K562 (cell line): ENCODE data around the gene ATF4. TPM values are rescaled to one million over a fixed set of nuclear protein-coding genes. Genes with fewer than 3 reads are reported as not detected.

Experiments
- ATF1 ChIP-seq, 2 experiments: fragments of 450-650 bp in 1 of 2; IDR thresholded peaks; 2 replicates each; pipeline ENCODE4 v1.6.1; 2016; ENCODE audit warnings: missing compliant biosample characterization in 1 of 2, missing genetic modification characterization in 1 of 2
- BDP1 ChIP-seq: IDR thresholded peaks from 3 replicates; pipeline ENCODE4 v1.6.1; 2011; ENCODE audit not compliant: insufficient read length, insufficient read depth
- CC2D1A ChIP-seq: fragments of 450-650 bp; IDR thresholded peaks from 2 replicates; pipeline ENCODE4 v1.6.1; 2017; ENCODE audit warnings: mild to moderate bottlenecking
- KDM4B ChIP-seq, 2 experiments: fragments of 450-650 bp in 1 of 2; sonication (generic) in 1 of 2; IDR thresholded peaks; 2 replicates each; pipeline ENCODE4 v1.6.1; 2016 to 2017; ENCODE audit warnings: borderline replicate concordance in 2 of 2, antibody characterized with exemption in 1 of 2, low read depth in 1 of 2, mild to moderate bottlenecking in 1 of 2
- NR2C2 ChIP-seq, 2 experiments: fragments of 200-800 bp in 1 of 2; sonication (Bioruptor generic) in 1 of 2; sonication (generic) in 1 of 2; formaldehyde crosslinking in 1 of 2; IDR thresholded peaks; 2 replicates each; pipeline versions ENCODE4 v1.6.1 to v1.8.0; 2016 to 2022; ENCODE audit warnings: mild to moderate bottlenecking in 1 of 2, missing compliant biosample characterization in 1 of 2, missing genetic modification characterization in 1 of 2, missing genetic modification reagents in 1 of 2
- SREBF1 ChIP-seq: fragments of 150-350 bp; IDR thresholded peaks from 2 replicates; pipeline ENCODE4 v1.6.1; 2014; ENCODE audit warnings: antibody characterized with exemption, low read depth, low read length, borderline replicate concordance
- STAT5B ChIP-seq: fragments of 250-450 bp; sonication (Bioruptor Pico); IDR thresholded peaks from 2 replicates; pipeline ENCODE4 v1.8.0; 2021; ENCODE audit warnings: mild to moderate bottlenecking, inconsistent platforms
- ZFP30 ChIP-seq: fragments of 250-450 bp; sonication (Bioruptor Pico); IDR thresholded peaks from 2 replicates; pipeline ENCODE4 v1.8.0; 2022; ENCODE audit warnings: moderate library complexity, mild to moderate bottlenecking, inconsistent platforms, borderline replicate concordance
- ZNF253 ChIP-seq: fragments of 250-450 bp; sonication (Bioruptor Pico); conservative IDR thresholded peaks from 2 replicates; pipeline ENCODE4 v1.6.1; 2021; ENCODE audit warnings: mild to moderate bottlenecking
- ZNF316 ChIP-seq: fragments of 450-650 bp; IDR thresholded peaks from 2 replicates; pipeline ENCODE4 v1.6.1; 2016
- ZNF561 ChIP-seq: fragments of 450-650 bp; formaldehyde crosslinking; conservative IDR thresholded peaks from 2 replicates; pipeline ENCODE4 v1.4.0; 2020; ENCODE audit warnings: mild to moderate bottlenecking, moderate library complexity
- polyA plus RNA-seq, 8 experiments: library from polyadenylated mRNA; depleted of rRNA in 4 of 8; stranded (reverse) in 5 of 8; unstranded in 3 of 8; fragments of >200 nt; fragmentation: Nextera tagmentation in 2 of 8; fragmentation: Illumina TruSeq in 1 of 8; extraction: Ambion mirVana in 2 of 8; extraction: Trizol in 1 of 8; gene quantifications; 2 replicates each; pipeline versions ENCODE4 v1.2.1 to v1.2.3, GENCODE V29; 2011 to 2014; ENCODE audit warnings: inconsistent platforms in 1 of 8, missing spikeins in 1 of 8
- total RNA-seq, 7 experiments: library from RNA; depleted of rRNA in 6 of 7; stranded (reverse); fragments of >200 nt in 6 of 7; fragmentation: Illumina TruSeq in 2 of 7; extraction: Trizol in 2 of 7; gene quantifications; 2 replicates each; pipeline versions ENCODE4 v1.2.1 to v1.2.3, GENCODE V29; 2011 to 2021; ENCODE audit warnings: low replicate concordance in 1 of 7
- TF ChIP-seq, protein P1 (sequence below): fragments of 450-650 bp; IDR thresholded peaks from 2 replicates; pipeline ENCODE4 v1.6.1; 2017; ENCODE audit warnings: mild to moderate bottlenecking, moderate library complexity
- TF ChIP-seq, protein P2 (sequence below): fragments of 450-650 bp; IDR thresholded peaks from 2 replicates; pipeline ENCODE4 v1.6.1; 2018; ENCODE audit not compliant: partially characterized antibody

ATF4 gene
- total and polyA plus RNA-seq, 9 of the 15 experiments (the other 6 are each of a cell fraction or from before 2014, with no cell fraction given): 93.1 to 723 (median 355) TPM

DNA sequence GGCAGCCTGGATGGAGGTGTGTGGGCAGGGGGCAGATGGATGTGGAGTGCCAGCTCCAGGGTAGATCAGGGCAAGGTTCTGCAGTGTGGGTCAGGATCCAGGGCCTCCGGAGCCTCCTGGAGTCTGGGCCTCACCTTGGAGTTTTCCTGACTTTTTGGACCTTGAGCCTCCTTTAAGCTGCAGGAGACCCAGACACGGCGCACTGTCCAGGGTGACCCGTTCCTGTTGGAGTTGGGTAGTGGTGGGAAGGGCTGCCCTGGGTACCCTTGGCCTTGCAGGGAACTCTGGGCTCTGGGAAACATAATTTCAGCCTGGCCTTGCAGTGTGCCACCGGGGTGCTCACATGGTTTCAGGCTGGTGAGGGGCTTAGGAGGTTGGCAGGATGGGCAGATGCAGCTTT is 46.5 kb upstream of the ATF4 start (continued):
- no peak for TF ChIP-seq ZNF561 (CRISPR knock-in tag)
- no peak for TF ChIP-seq KDM4B (IDR thresholded peaks at IDR 0.05; ENCODE audit: borderline replicate concordance in 2 of 2, low read depth in 1 of 2)
- TF ChIP-seq ATF1 (CRISPR knock-in tag; IDR thresholded peaks at IDR 0.05): no peak
- TF ChIP-seq ATF1 (tag; IDR thresholded peaks at IDR 0.05): no peak
- TF ChIP-seq BDP1: no peak
- no peak for TF ChIP-seq SREBF1
- no peak for TF ChIP-seq NR2C2 (CRISPR knock-in tag; IDR thresholded peaks at IDR 0.05)
- no peak for TF ChIP-seq NR2C2 (tag; IDR thresholded peaks at IDR 0.05)
- no peak for TF ChIP-seq ZNF253 (CRISPR knock-in tag)
- no peak for TF ChIP-seq STAT5B (CRISPR knock-in tag)
- TF ChIP-seq ZFP30: no peak
- TF ChIP-seq, protein P1, sequence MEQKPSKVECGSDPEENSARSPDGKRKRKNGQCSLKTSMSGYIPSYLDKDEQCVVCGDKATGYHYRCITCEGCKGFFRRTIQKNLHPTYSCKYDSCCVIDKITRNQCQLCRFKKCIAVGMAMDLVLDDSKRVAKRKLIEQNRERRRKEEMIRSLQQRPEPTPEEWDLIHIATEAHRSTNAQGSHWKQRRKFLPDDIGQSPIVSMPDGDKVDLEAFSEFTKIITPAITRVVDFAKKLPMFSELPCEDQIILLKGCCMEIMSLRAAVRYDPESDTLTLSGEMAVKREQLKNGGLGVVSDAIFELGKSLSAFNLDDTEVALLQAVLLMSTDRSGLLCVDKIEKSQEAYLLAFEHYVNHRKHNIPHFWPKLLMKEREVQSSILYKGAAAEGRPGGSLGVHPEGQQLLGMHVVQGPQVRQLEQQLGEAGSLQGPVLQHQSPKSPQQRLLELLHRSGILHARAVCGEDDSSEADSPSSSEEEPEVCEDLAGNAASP: no peak
- TF ChIP-seq, protein P2, sequence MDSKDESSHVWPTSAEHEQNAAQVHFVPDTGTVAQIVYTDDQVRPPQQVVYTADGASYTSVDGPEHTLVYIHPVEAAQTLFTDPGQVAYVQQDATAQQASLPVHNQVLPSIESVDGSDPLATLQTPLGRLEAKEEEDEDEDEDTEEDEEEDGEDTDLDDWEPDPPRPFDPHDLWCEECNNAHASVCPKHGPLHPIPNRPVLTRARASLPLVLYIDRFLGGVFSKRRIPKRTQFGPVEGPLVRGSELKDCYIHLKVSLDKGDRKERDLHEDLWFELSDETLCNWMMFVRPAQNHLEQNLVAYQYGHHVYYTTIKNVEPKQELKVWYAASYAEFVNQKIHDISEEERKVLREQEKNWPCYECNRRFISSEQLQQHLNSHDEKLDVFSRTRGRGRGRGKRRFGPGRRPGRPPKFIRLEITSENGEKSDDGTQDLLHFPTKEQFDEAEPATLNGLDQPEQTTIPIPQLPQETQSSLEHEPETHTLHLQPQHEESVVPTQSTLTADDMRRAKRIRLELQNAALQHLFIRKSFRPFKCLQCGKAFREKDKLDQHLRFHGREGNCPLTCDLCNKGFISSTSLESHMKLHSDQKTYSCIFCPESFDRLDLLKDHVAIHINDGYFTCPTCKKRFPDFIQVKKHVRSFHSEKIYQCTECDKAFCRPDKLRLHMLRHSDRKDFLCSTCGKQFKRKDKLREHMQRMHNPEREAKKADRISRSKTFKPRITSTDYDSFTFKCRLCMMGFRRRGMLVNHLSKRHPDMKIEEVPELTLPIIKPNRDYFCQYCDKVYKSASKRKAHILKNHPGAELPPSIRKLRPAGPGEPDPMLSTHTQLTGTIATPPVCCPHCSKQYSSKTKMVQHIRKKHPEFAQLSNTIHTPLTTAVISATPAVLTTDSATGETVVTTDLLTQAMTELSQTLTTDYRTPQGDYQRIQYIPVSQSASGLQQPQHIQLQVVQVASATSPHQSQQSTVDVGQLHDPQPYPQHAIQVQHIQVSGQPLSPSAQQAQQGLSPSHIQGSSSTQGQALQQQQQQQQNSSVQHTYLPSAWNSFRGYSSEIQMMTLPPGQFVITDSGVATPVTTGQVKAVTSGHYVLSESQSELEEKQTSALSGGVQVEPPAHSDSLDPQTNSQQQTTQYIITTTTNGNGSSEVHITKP: no peak
- no peak for TF ChIP-seq ZNF316
- no peak for TF ChIP-seq CC2D1A
